Panc1 (cell line): Measurements from ENCODE around the gene GUF1. TPM values are rescaled to one million over a fixed set of nuclear protein-coding genes. Genes with fewer than 3 reads are reported as not detected.

ENCODE experiments used
- ATAC-seq: fragments of 200-7000 bp; cut with Tn5 transposase; 2 replicates; pipeline ENCODE4 v1.9.1; 2020; ENCODE audit warnings: mild to moderate bottlenecking, moderate library complexity
- BruUV-seq: library from RNA; stranded (reverse); fragments of 400-500 nt; replicated peaks from 2 replicates; lab custom pipeline; 2021; lab: Mats Ljungman, UMichigan
- CTCF ChIA-PET: fragments of 300-600 bp; sonication (Branson Sonifier 250); formaldehyde crosslinking; loops from one replicate; lab custom pipeline; 2022; ENCODE audit warnings: antibody characterized with exemption; lab: Charles Lee
- POLR2A ChIA-PET: fragments of 300-600 bp; sonication (Branson Sonifier 250); formaldehyde crosslinking; loops from one replicate; lab custom pipeline; 2022; ENCODE audit warnings: antibody characterized with exemption; lab: Charles Lee
- DNase-seq: peaks from one replicate; pipeline ENCODE4 v3.0.0-alpha.2; 2010; ENCODE audit warnings: low read depth, low spot score
- H3K27ac ChIP-seq: 2 replicates; pipeline ENCODE4 v1.5.1; 2011; ENCODE audit warnings: mild to moderate bottlenecking, low read length, inconsistent platforms
- H3K27me3 ChIP-seq: fragments of 200-500 bp; sonication (Bioruptor generic); 2 replicates; pipeline ENCODE4 v1.6.0; 2014; ENCODE audit warnings: low read length, inconsistent platforms; ENCODE audit not compliant: control insufficient read depth, insufficient read depth
- H3K36me3 ChIP-seq: fragments of 200-500 bp; sonication (Bioruptor generic); 2 replicates; pipeline ENCODE4 v1.5.1; 2014; ENCODE audit warnings: inconsistent platforms, mild to moderate bottlenecking, low read length, moderate library complexity; ENCODE audit not compliant: control insufficient read depth, insufficient read depth
- H3K4me1 ChIP-seq: 2 replicates; pipeline ENCODE4 v1.5.1; 2011; ENCODE audit warnings: inconsistent platforms, mild to moderate bottlenecking, low read length, moderate library complexity; ENCODE audit not compliant: control insufficient read depth, insufficient read depth
- H3K4me3 ChIP-seq, 2 experiments: 2 replicates each; pipeline ENCODE4 v1.5.1; 2011 to 2012; ENCODE audit warnings: low read depth in 2 of 2, low read length in 2 of 2, mild to moderate bottlenecking in 2 of 2, inconsistent platforms in 1 of 2, moderate library complexity in 1 of 2
- H3K9me3 ChIP-seq: fragments of 200-500 bp; sonication (Bioruptor generic); 2 replicates; pipeline ENCODE4 v1.5.1; 2014; ENCODE audit warnings: low read depth, mild to moderate bottlenecking, inconsistent platforms, low read length, moderate library complexity; ENCODE audit not compliant: control insufficient read depth, insufficient read depth
- CTCF ChIP-seq: fragments of 450-650 bp; IDR thresholded peaks from 2 replicates; pipeline ENCODE4 v1.5.1; 2017; ENCODE audit warnings: mild to moderate bottlenecking
- POLR2AphosphoS5 ChIP-seq: IDR thresholded peaks from 2 replicates; pipeline ENCODE4 v1.6.1; 2012; ENCODE audit warnings: mild to moderate bottlenecking, low read depth, low read length, moderate library complexity
- REST ChIP-seq, 2 experiments: IDR thresholded peaks; 2 replicates each; pipeline ENCODE4 v1.6.1; 2011 to 2012; ENCODE audit warnings: low read depth in 2 of 2, control low read depth in 1 of 2, low read length in 1 of 2, mild to moderate bottlenecking in 1 of 2, moderate library complexity in 1 of 2; ENCODE audit not compliant: insufficient read depth in 1 of 2
- SIN3A ChIP-seq: IDR thresholded peaks from 2 replicates; pipeline ENCODE4 v1.6.1; 2012; ENCODE audit warnings: low read depth, mild to moderate bottlenecking, low read length, moderate library complexity, borderline replicate concordance; ENCODE audit not compliant: insufficient read depth
- TCF7L2 ChIP-seq: IDR thresholded peaks from 2 replicates; pipeline ENCODE4 v1.6.1; 2011; ENCODE audit warnings: mild to moderate bottlenecking, low read depth, low read length, inconsistent platforms
- in situ Hi-C: cut with HindIII; loops from 2 replicates; pipeline ENCODE4 v1.10.0; 2016; ENCODE audit warnings: low sequenced_read_pairs, low pct_unique_long_range_greater_than_20kb
- intact Hi-C: fragments of 100-400 bp; cut with micrococcal nuclease; formaldehyde crosslinking; loops from one replicate; pipeline ENCODE4 v1.10.0; 2022; ENCODE audit not compliant: unreplicated experiment
- total RNA-seq: library from RNA; stranded (reverse); gene quantifications from one replicate; pipeline ENCODE4 v1.2.1, GENCODE V29; 2021; ENCODE audit not compliant: unreplicated experiment

The GUF1 gene
- total RNA-seq, 1 experiment from 2014 or later = 11.6 TPM

- intact Hi-C loops = no loop called here
- Histone ChIP-seq H3K36me3 (peaks cover 8% of the 10 kb centered on the region; the same call in 1 of the 2 replicates), H3K27me3 (no peaks in the 10 kb centered on the region), H3K4me1 (no peaks in the 10 kb centered on the region), H3K4me3 (no peak overlapping the region), H3K9me3 (no peaks in the 10 kb centered on the region), H3K27ac (no peak overlapping the region)
- TF ChIP-seq POLR2AphosphoS5 (no peak), TCF7L2 (no peak), CTCF (no peak)
- ATAC-seq = no peak
- in situ Hi-C loops = no loop called here
- BruUV-seq = no TSS peak
- ChIA-PET CTCF (no interaction called here), POLR2A (no interaction called here)
- no peak for DNase-seq
Observed at GRCh38 chr4:44704673-44705072, 26.5 kb downstream of the GUF1 start.

- Histone ChIP-seq H3K36me3 (no peaks in the 10 kb centered on the region; the same call in 1 of the 2 replicates), H3K27ac (no peak overlapping the region), H3K9me3 (no peaks in the 10 kb centered on the region), H3K4me1 (no peaks in the 10 kb centered on the region), H3K27me3 (no peaks in the 10 kb centered on the region), H3K4me3 (no peak overlapping the region)
- intact Hi-C loops (no loop called here), in situ Hi-C loops (no loop called here)
- BruUV-seq = no TSS peak
- ChIA-PET POLR2A (no interaction called here), CTCF (no interaction called here)
- ATAC-seq (no peak), DNase-seq (no peak)
- TF ChIP-seq POLR2AphosphoS5 (no peak), CTCF (no peak), REST (IDR thresholded peaks at IDR 0.05; ENCODE audit: insufficient read depth in 1 of 2, low read depth in 2 of 2, low read length in 1 of 2) (no peak), SIN3A (no peak), TCF7L2 (no peak)
Observed at GRCh38 chr4:44713125-44713524, 34.9 kb downstream of the GUF1 start.
